CD4-positive, alpha-beta T cell (primary cell): ENCODE results near the gene C2CD4C. TPM values are rescaled to one million over a fixed set of nuclear protein-coding genes. Genes with fewer than 3 reads are reported as not detected.
"Not testable (repeated sequence)": the region's sequence is repeated elsewhere in the genome, so short reads cannot be mapped to it uniquely, and the experiment has no call there.

ENCODE experiments used
- ATAC-seq: fragments of 200-7000 bp; cut with Tn5 transposase; one replicate; pipeline ENCODE4 v1.10.0; 2022; ENCODE audit warnings: mild to moderate bottlenecking; ENCODE audit not compliant: poor library complexity
- CTCF ChIA-PET: fragments of 350-600 bp; sonication (Branson Sonifier 250); formaldehyde crosslinking; loops from one replicate; lab custom pipeline; 2021; ENCODE audit warnings: antibody characterized with exemption, inconsistent platforms; lab: Charles Lee
- POLR2A ChIA-PET: fragments of 350-600 bp; sonication (Branson Sonifier 250); formaldehyde crosslinking; loops from one replicate; lab custom pipeline; 2021; ENCODE audit warnings: antibody characterized with exemption, inconsistent platforms; lab: Charles Lee
- DNase-seq, 14 experiments: peaks; one replicate each; pipeline ENCODE4 v3.0.0-alpha.2; 2013 to 2020; ENCODE audit warnings: mixed read lengths in 2 of 14
- H3K27ac ChIP-seq, 2 donors: one replicate each; pipeline versions ENCODE4 v1.5.1 to v1.7.0; 2013; ENCODE audit warnings: low read length in 2 of 2, low read depth in 1 of 2, mild to moderate bottlenecking in 1 of 2
- H3K27me3 ChIP-seq, 2 experiments: 1 replicate in 1 of 2; 2 replicates in 1 of 2; pipeline versions ENCODE4 v1.6.1 to v1.7.0; 2013; ENCODE audit warnings: low read length in 2 of 2, control low read depth in 1 of 2, mild to moderate bottlenecking in 1 of 2, moderate library complexity in 1 of 2; ENCODE audit not compliant: insufficient read depth in 2 of 2, control insufficient read depth in 1 of 2
- H3K36me3 ChIP-seq: one replicate; pipeline ENCODE4 v1.6.1; 2013; ENCODE audit warnings: low read length, control low read depth; ENCODE audit not compliant: insufficient read depth
- H3K4me1 ChIP-seq: one replicate; pipeline ENCODE4 v1.6.1; 2013; ENCODE audit warnings: low read length, control low read depth; ENCODE audit not compliant: insufficient read depth
- H3K4me3 ChIP-seq: one replicate; pipeline ENCODE4 v1.5.1; 2013; ENCODE audit warnings: mild to moderate bottlenecking, low read length, moderate library complexity
- H3K9me3 ChIP-seq, 2 experiments: 1 replicate in 1 of 2; 2 replicates in 1 of 2; pipeline versions ENCODE4 v1.6.1 to v1.7.0; 2013; ENCODE audit warnings: low read length in 2 of 2, mild to moderate bottlenecking in 2 of 2, control low read depth in 1 of 2, moderate library complexity in 1 of 2; ENCODE audit not compliant: control insufficient read depth in 1 of 2, insufficient read depth in 1 of 2
- H3K27ac Mint-ChIP-seq: one replicate; pipeline ENCODE4 v1.8.0; 2020; ENCODE audit warnings: mixed read lengths
- H3K27me3 Mint-ChIP-seq: one replicate; pipeline ENCODE4 v1.8.0; 2021; ENCODE audit warnings: mixed read lengths
- H3K36me3 Mint-ChIP-seq: one replicate; pipeline ENCODE4 v1.8.0; 2021; ENCODE audit warnings: low read depth, mixed read lengths
- H3K4me1 Mint-ChIP-seq: one replicate; pipeline ENCODE4 v1.8.0; 2021; ENCODE audit warnings: low read depth, mixed read lengths
- H3K4me3 Mint-ChIP-seq: one replicate; pipeline ENCODE4 v1.8.0; 2020; ENCODE audit warnings: mild to moderate bottlenecking, mixed read lengths
- H3K9me3 Mint-ChIP-seq: one replicate; pipeline ENCODE4 v1.8.0; 2020; ENCODE audit warnings: mixed read lengths
- intact Hi-C, 2 experiments: fragments of 100-400 bp; cut with DNase I in 1 of 2; cut with micrococcal nuclease in 1 of 2; formaldehyde crosslinking; loops; one replicate each; pipeline versions ENCODE4 v1.15.1 to v1.9.0; 2023 to 2025; cut with DNase I, micrococcal nuclease
- total RNA-seq, 174 experiments: library from RNA in 2 of 174; stranded (reverse) in 2 of 174; gene quantifications; one replicate each; pipeline ENCODE4 v1.2.3 and lab custom pipeline; 2021 to 2026
- TF ChIP-seq, protein P1 (sequence below): fragments of 200-600 bp; IDR thresholded peaks from one replicate; pipeline ENCODE4 v1.8.0; 2022; ENCODE audit warnings: antibody characterized with exemption, mild to moderate bottlenecking

C2CD4C gene
- total RNA-seq, 2 experiments from 2014 or later = not detected

DNA sequence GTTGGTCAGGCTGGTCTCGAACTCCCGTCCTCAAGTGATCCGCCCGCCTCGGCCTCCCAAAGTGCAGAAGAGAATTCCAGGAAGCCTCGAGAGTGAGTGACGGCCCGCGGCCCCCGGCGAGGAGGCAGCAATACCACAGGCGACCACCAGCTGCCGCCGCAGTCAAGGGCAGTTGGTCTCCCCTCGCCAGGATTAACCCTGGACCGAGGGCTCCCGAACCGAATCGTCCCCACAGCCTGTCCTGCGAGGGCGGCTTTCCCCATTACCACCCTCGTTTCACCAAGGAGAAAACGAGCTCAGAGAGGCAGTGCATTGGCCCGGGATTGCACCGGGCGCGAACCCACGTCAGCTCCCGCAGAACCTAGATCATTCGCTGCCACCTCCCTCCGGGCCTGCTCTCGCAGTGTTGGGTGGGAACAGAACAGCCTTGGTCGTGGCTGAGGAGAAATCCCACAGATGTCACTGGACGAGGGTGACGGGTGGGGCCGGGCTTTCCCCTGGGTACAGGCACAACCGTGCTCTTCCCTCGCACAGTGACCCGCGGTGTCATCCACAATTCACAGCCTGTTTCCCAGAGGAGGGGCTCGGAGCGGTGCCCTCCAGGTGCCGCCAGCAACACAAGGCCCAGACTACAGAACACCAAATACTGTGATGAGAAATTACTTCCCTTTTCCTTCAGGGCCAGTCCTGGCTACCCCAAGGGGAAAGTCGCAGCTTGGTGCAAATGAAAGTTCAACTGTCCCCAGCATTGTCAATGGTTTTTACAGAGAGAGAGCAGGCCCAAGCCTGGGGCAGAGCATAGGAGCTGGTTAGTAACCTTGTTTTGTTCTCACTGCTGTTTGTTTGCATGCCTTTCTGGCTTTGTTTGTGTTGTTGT is 24.8 kb downstream of the C2CD4C start:
- no peaks in the 10 kb centered on the region for H3K9me3 Mint-ChIP-seq
- ATAC-seq (no peak), DNase-seq (peak in 2 of 14 experiments; percentile 7 to 25)
- Histone ChIP-seq H3K27me3 (peaks cover 19 to 26% of the 10 kb centered on the region in 2 experiments), H3K4me3 (no peak overlapping the region), H3K4me1 (peaks cover 20% of the 10 kb centered on the region), H3K9me3 (peaks cover 0 to 15% of the 10 kb centered on the region in 2 experiments), H3K36me3 (no peaks in the 10 kb centered on the region), H3K27ac (no peak overlapping the region)
- H3K4me1 Mint-ChIP-seq = peaks cover 13% of the 10 kb centered on the region
- ChIA-PET CTCF (interaction anchor here (1.6 kb wide), 1 partner anchor 122 kb away, joined by 3 read pairs; no protein-coding TSS in a partner anchor), POLR2A (no interaction called here)
- H3K27ac Mint-ChIP-seq = no peak overlapping the region
- intact Hi-C loops = no loop called here
- H3K4me3 Mint-ChIP-seq = no peak overlapping the region
- H3K36me3 Mint-ChIP-seq = no peaks in the 10 kb centered on the region
- TF ChIP-seq, protein P1, sequence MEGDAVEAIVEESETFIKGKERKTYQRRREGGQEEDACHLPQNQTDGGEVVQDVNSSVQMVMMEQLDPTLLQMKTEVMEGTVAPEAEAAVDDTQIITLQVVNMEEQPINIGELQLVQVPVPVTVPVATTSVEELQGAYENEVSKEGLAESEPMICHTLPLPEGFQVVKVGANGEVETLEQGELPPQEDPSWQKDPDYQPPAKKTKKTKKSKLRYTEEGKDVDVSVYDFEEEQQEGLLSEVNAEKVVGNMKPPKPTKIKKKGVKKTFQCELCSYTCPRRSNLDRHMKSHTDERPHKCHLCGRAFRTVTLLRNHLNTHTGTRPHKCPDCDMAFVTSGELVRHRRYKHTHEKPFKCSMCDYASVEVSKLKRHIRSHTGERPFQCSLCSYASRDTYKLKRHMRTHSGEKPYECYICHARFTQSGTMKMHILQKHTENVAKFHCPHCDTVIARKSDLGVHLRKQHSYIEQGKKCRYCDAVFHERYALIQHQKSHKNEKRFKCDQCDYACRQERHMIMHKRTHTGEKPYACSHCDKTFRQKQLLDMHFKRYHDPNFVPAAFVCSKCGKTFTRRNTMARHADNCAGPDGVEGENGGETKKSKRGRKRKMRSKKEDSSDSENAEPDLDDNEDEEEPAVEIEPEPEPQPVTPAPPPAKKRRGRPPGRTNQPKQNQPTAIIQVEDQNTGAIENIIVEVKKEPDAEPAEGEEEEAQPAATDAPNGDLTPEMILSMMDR = no peak
- peaks cover 66% of the 10 kb centered on the region for H3K27me3 Mint-ChIP-seq

DNA sequence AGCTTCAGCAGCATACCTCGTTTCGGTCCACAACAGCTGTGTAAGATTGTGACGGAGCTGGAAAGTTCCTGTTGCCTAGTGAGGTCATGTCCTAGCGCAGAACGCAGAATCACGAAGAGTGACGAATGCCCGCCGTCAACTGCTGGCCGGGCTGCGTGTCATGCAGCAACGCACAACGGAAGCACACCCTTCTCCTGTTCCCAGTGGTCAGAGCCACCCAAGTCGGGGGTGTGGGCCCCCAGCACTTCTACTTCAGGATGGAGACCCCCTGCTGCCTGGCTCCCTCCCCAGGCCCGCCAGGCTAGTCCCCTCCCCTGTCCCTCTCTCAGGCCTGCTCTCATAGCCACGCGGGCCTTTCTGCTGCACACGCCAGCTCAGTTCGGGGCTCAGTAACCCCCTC is 25.9 kb downstream of the C2CD4C start:
- POLR2A ChIA-PET = no interaction called here
- no peak overlapping the region for H3K4me3 Mint-ChIP-seq
- Histone ChIP-seq H3K4me1 (peaks cover 20% of the 10 kb centered on the region), H3K27ac (no peak overlapping the region), H3K27me3 (peaks cover 17 to 26% of the 10 kb centered on the region in 2 experiments), H3K9me3 (peaks cover 0 to 17% of the 10 kb centered on the region in 2 experiments), H3K36me3 (no peaks in the 10 kb centered on the region), H3K4me3 (no peak overlapping the region)
- TF ChIP-seq, protein P1 = no peak
- intact Hi-C loops = no loop called here
- no peak overlapping the region for H3K27ac Mint-ChIP-seq
- peaks cover 62% of the 10 kb centered on the region for H3K27me3 Mint-ChIP-seq
- no peak for DNase-seq
- H3K9me3 Mint-ChIP-seq = no peaks in the 10 kb centered on the region
- H3K4me1 Mint-ChIP-seq = peaks cover 13% of the 10 kb centered on the region
- no peaks in the 10 kb centered on the region for H3K36me3 Mint-ChIP-seq
- ATAC-seq = no peak
- CTCF ChIA-PET = no interaction called here

DNA sequence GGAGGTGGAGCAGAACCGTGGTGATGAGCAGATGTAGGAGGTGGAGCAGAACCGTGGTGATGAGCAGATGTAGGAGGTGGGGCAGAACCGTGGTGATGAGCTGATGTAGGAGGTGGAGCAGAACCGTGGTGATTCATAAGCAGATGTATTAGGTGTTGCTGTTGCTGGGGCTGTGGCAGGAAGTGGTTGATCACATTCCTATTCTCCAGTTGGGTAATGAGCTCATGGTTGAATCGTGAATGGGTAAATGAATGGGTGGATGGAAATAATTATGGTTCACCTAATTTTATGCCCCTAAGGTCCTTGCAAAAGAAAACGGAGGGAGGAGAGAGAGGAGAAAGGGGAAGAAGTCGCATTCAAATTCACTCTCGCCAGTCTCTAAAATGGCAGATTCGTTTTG is 26.4 kb downstream of the C2CD4C start:
- intact Hi-C loops, H3K36me3 Mint-ChIP-seq, H3K36me3 ChIP-seq, H3K27ac ChIP-seq, H3K27ac Mint-ChIP-seq, POLR2A ChIA-PET, H3K4me3 ChIP-seq, CTCF ChIA-PET, H3K9me3 Mint-ChIP-seq: not testable (repeated sequence)
- Histone ChIP-seq H3K27me3 (peaks cover 14 to 26% of the 10 kb centered on the region in 2 experiments), H3K9me3 (peaks cover 0 to 21% of the 10 kb centered on the region in 2 experiments), H3K4me1 (peaks cover 20% of the 10 kb centered on the region)
- Mint-ChIP-seq H3K4me3 (peak overlapping the region; percentile 6), H3K27me3 (peaks cover 66% of the 10 kb centered on the region), H3K4me1 (peaks cover 13% of the 10 kb centered on the region)
- ATAC-seq (peak; percentile 84), DNase-seq (peak in 8 of 14 experiments; percentile 6 to 76 (median 26))

DNA sequence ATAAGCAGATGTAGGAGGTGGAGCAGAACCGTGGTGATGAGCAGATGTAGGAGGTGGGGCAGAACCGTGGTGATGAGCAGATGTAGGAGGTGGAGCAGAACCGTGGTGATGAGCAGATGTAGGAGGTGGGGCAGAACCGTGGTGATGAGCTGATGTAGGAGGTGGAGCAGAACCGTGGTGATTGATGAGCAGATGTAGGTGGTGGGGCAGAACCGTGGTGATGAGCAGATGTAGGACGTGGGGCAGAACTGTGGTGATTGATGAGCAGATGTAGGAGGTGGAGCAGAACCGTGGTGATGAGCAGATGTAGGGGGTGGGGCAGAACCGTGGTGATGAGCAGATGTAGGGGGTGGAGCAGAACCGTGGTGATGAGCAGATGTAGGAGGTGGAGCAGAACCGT is 27.0 kb downstream of the C2CD4C start:
- ATAC-seq, CTCF ChIA-PET: not testable (repeated sequence)

DNA sequence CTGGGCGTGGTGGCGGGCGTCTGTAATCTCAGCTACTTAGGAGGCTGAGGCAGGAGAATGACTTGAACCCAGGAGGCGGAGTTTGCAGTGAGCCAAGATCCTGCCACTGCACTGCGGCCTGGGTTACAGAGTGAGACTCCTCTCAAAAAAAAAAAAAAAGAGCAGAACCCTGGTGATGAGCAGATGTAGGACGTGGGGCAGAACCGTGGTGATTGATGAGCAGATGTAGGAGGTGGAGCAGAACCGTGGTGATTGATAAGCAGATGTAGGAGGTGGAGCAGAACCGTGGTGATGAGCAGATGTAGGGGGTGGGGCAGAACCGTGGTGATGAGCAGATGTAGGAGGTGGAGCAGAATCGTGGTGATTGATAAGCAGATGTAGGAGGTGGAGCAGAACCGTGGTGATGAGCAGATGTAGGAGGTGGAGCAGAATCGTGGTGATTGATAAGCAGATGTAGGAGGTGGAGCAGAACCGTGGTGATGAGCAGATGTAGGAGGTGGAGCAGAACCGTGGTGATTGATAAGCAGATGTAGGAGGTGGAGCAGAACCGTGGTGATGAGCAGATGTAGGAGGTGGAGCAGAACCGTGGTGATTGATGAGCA is 28.2 kb downstream of the C2CD4C start:
- H3K36me3 Mint-ChIP-seq, H3K27ac Mint-ChIP-seq, CTCF ChIA-PET: not testable (repeated sequence)

More for the DNA sequence above, 27.0 kb downstream of the C2CD4C start:
- Histone ChIP-seq H3K4me1 (peaks cover 20% of the 10 kb centered on the region), H3K27me3 (peaks cover 12 to 26% of the 10 kb centered on the region in 2 experiments), H3K9me3 (peaks cover 0 to 21% of the 10 kb centered on the region in 2 experiments)
- H3K36me3 ChIP-seq, H3K27ac ChIP-seq, H3K27ac Mint-ChIP-seq, H3K4me3 Mint-ChIP-seq, H3K4me3 ChIP-seq, H3K36me3 Mint-ChIP-seq, H3K9me3 Mint-ChIP-seq, POLR2A ChIA-PET, intact Hi-C loops, DNase-seq: not testable (repeated sequence)
- Mint-ChIP-seq H3K4me1 (peaks cover 13% of the 10 kb centered on the region), H3K27me3 (peaks cover 66% of the 10 kb centered on the region)

More for the DNA sequence above, 28.2 kb downstream of the C2CD4C start:
- POLR2A ChIA-PET, H3K9me3 Mint-ChIP-seq, intact Hi-C loops, H3K4me3 ChIP-seq, DNase-seq, H3K36me3 ChIP-seq, H3K4me3 Mint-ChIP-seq, H3K27ac ChIP-seq, ATAC-seq: not testable (repeated sequence)
- Histone ChIP-seq H3K9me3 (peaks cover 0 to 21% of the 10 kb centered on the region in 2 experiments), H3K4me1 (peaks cover 20% of the 10 kb centered on the region), H3K27me3 (peaks cover 12 to 24% of the 10 kb centered on the region in 2 experiments)
- Mint-ChIP-seq H3K27me3 (peaks cover 55% of the 10 kb centered on the region), H3K4me1 (peaks cover 13% of the 10 kb centered on the region)
